Measurements from ENCODE around the gene PYCARD. TPM values are rescaled to one million over a fixed set of nuclear protein-coding genes. Genes with fewer than 3 reads are reported as not detected.

Gene PYCARD
- total RNA-seq, 1 experiment from 2014 or later: 37.5 TPM

DNA sequence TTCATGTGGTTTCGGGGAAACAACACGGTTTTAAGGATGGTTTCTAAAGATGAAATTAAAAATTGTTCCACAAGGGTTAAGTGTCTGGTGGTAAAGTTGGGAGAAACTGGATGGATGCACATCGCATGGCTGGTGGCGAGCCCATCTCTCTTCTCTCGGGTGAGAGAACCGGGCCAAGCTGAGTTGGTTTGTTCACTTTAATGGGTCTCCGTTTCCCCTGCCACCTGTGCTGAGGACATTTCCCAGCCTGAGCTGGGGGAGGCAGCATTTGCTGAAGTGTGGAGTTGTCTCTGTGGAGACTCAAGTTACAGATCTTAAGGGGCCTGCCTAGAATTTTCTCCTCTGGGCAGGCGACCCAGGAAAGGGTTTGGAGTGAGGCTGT lies 14.8 kb downstream of the PYCARD start:
- Histone ChIP-seq H3K79me1 (ENCODE audit: insufficient read depth, low read depth, low read length, poor library complexity, severe bottlenecking) (peaks cover 19% of the 10 kb centered on the region), H4K8ac (replicated peaks; ENCODE audit: insufficient read length, low read depth, low read length) (no peak overlapping the region), H4K91ac (ENCODE audit: insufficient read length, low read depth, low read length) (no peak overlapping the region), H2BK15ac (ENCODE audit: low read depth, low read length) (no peak overlapping the region), H3K9ac (ENCODE audit: extremely low read depth, insufficient read length, low read length) (no peak overlapping the region), H3K23me2 (ENCODE audit: insufficient read length, low read depth, low read length, poor library complexity, severe bottlenecking) (no peaks in the 10 kb centered on the region), H2BK20ac (ENCODE audit: low read depth, low read length, poor library complexity, severe bottlenecking) (no peak overlapping the region), H4K5ac (ENCODE audit: insufficient read length, low read depth, low read length) (no peak overlapping the region), H3K18ac (ENCODE audit: insufficient read length, low read depth, low read length) (no peak overlapping the region), H3K56ac (ENCODE audit: insufficient read length, low read depth, low read length) (no peak overlapping the region), H3K4me2 (ENCODE audit: insufficient read depth, insufficient read length, low read length) (no peak overlapping the region), H2AK5ac (ENCODE audit: insufficient read length, low read length) (no peak overlapping the region), H3K4ac (ENCODE audit: low read depth, low read length) (no peak overlapping the region), H3K27me3 (ENCODE audit: insufficient read depth, low read length) (no peaks in the 10 kb centered on the region), H3K4me1 (ENCODE audit: insufficient read depth, low read length) (no peaks in the 10 kb centered on the region), H3K14ac (ENCODE audit: insufficient read depth, low read length) (no peak overlapping the region), H3K79me2 (ENCODE audit: insufficient read depth, low read length) (peaks cover 21% of the 10 kb centered on the region), H2BK5ac (ENCODE audit: insufficient read length, low read length) (no peak overlapping the region), H3K9me3 (ENCODE audit: control insufficient read depth, low read depth, low read length) (no peaks in the 10 kb centered on the region), H2AFZ (ENCODE audit: low read length) (no peak overlapping the region), H3K23ac (ENCODE audit: insufficient read length, low read depth, low read length) (no peak overlapping the region), H3T11ph (ENCODE audit: low read length) (no peak overlapping the region), H4K20me1 (ENCODE audit: control insufficient read depth, insufficient read depth, insufficient read length) (no peaks in the 10 kb centered on the region), H2BK12ac (ENCODE audit: insufficient read length, low read depth, low read length) (no peak overlapping the region), H3K27ac (ENCODE audit: insufficient read length, low read depth, low read length) (no peak overlapping the region), H2BK120ac (ENCODE audit: low read depth, low read length, poor library complexity, severe bottlenecking) (no peak overlapping the region)
- peaks cover 95 to 100% (median 99%) of the 10 kb centered on the region in 3 experiments for H3K36me3 Mint-ChIP-seq (ENCODE audit: insufficient read depth in 1 of 3, low read depth in 3 of 3)
- H3K9me3 Mint-ChIP-seq: no peaks in the 10 kb centered on the region; a peak in 1 of 5 replicates
- WGBS (ENCODE audit: extremely low coverage, insufficient read length, low lambda C conversion rate): no CpG with 5 or more reads among the region's 8 CpGs
- H3K4me1 Mint-ChIP-seq: peaks cover 17 to 23% of the 10 kb centered on the region in 2 experiments
- TF ChIP-seq, protein P1, sequence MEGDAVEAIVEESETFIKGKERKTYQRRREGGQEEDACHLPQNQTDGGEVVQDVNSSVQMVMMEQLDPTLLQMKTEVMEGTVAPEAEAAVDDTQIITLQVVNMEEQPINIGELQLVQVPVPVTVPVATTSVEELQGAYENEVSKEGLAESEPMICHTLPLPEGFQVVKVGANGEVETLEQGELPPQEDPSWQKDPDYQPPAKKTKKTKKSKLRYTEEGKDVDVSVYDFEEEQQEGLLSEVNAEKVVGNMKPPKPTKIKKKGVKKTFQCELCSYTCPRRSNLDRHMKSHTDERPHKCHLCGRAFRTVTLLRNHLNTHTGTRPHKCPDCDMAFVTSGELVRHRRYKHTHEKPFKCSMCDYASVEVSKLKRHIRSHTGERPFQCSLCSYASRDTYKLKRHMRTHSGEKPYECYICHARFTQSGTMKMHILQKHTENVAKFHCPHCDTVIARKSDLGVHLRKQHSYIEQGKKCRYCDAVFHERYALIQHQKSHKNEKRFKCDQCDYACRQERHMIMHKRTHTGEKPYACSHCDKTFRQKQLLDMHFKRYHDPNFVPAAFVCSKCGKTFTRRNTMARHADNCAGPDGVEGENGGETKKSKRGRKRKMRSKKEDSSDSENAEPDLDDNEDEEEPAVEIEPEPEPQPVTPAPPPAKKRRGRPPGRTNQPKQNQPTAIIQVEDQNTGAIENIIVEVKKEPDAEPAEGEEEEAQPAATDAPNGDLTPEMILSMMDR (conservative IDR thresholded peaks at IDR 0.05): no peak
- peaks cover 4% of the 10 kb centered on the region; the same call in 1 of the 2 replicates for H3K27me3 Mint-ChIP-seq (ENCODE audit: low read depth)
- H3K27ac Mint-ChIP-seq: no peak overlapping the region
- DNase-seq: no peak
- no peak overlapping the region for H3K4me3 Mint-ChIP-seq

Data from H9 (cell line).